ENCODE data around the gene ZBED4. TPM values are rescaled to one million over a fixed set of nuclear protein-coding genes. Genes with fewer than 3 reads are reported as not detected.
A peak's percentile ranks its signal among the peaks of the same experiment; 100 is the strongest.
"Not testable (repeated sequence)": the region's sequence is repeated elsewhere in the genome, so short reads cannot be mapped to it uniquely, and the experiment has no call there.

Gene ZBED4
- total and polyA plus RNA-seq, 12 donors: 2.6 to 5.9 (median 4.2) TPM

DNA sequence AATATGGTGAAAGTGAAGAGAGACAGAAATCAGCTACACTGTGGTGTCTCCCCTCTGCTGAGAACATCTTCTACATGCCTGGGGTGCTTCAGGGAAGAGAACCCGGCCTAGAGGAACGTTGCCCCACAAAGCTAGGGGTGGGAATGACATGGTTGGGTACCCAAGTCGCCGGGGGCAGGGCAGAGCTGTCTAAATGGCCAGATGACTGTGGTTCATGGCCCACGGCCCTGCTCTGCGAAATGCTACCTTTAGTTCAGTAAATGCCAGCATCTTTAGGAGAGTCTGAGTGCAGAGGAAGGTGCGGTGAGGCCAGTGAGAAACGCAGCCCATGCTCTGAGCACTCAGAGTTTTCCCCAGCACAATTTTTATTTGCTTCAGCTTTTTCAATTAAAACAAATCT is 38.8 kb upstream of the ZBED4 start:
- peaks cover 0 to 79% (median 16%) of the 10 kb centered on the region in 9 donors for H3K36me3 ChIP-seq
- H3K4me3 ChIP-seq: no peak overlapping the region
- ATAC-seq: no peak
- no peak overlapping the region for H3K27ac ChIP-seq
- WGBS, 2 donors: 79 to 84% methylated on average over 8 of the region's 8 CpGs
- H3K27me3 ChIP-seq: no peaks in the 10 kb centered on the region
- intact Hi-C loops (cut with DNase I): no loop called here
- H3K4me1 ChIP-seq: peaks cover 5 to 56% (median 31%) of the 10 kb centered on the region in 9 donors
- no peak for DNase-seq
- no peaks in the 10 kb centered on the region for H3K9me3 ChIP-seq
- TF ChIP-seq, protein P1, sequence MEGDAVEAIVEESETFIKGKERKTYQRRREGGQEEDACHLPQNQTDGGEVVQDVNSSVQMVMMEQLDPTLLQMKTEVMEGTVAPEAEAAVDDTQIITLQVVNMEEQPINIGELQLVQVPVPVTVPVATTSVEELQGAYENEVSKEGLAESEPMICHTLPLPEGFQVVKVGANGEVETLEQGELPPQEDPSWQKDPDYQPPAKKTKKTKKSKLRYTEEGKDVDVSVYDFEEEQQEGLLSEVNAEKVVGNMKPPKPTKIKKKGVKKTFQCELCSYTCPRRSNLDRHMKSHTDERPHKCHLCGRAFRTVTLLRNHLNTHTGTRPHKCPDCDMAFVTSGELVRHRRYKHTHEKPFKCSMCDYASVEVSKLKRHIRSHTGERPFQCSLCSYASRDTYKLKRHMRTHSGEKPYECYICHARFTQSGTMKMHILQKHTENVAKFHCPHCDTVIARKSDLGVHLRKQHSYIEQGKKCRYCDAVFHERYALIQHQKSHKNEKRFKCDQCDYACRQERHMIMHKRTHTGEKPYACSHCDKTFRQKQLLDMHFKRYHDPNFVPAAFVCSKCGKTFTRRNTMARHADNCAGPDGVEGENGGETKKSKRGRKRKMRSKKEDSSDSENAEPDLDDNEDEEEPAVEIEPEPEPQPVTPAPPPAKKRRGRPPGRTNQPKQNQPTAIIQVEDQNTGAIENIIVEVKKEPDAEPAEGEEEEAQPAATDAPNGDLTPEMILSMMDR (IDR thresholded peaks at IDR 0.05): no peak

DNA sequence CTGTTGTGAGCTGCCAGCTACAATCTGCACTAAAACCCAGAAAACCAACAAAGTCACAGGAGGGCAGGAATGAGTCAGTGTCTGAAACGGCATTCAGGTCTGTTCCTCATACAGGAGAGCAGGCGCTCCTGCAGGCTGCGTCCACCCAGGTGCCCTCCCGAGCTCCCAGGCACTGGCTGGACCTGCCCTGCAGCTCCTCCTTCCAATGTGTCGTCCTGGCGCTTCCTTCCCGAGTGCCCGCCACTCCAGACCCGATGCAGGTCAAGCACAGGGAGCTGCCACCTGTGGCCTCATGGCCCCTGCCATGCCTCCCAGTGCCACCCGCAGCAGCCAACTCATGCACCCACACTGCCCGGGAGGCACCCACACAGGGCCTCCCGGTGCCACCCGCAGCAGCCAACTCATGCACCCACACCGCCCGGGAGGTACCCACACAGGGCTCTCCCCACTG is 38.0 kb upstream of the ZBED4 start:
- Histone ChIP-seq H3K27me3 (no peaks in the 10 kb centered on the region), H3K36me3 (peaks cover 0 to 87% (median 24%) of the 10 kb centered on the region in 9 donors), H3K9me3 (no peaks in the 10 kb centered on the region), H3K27ac (no peak overlapping the region), H3K4me1 (peaks cover 7 to 53% (median 24%) of the 10 kb centered on the region in 9 donors), H3K4me3 (no peak overlapping the region)
- 79 to 87% methylated on average over 15 of the region's 15 CpGs for WGBS, 2 donors
- TF ChIP-seq, protein P1 (IDR thresholded peaks at IDR 0.05): no peak
- intact Hi-C loops (cut with DNase I): no loop called here
- peak in 4 of 8 donors; percentile 10 to 61 (median 30) for ATAC-seq
- no peak for DNase-seq

DNA sequence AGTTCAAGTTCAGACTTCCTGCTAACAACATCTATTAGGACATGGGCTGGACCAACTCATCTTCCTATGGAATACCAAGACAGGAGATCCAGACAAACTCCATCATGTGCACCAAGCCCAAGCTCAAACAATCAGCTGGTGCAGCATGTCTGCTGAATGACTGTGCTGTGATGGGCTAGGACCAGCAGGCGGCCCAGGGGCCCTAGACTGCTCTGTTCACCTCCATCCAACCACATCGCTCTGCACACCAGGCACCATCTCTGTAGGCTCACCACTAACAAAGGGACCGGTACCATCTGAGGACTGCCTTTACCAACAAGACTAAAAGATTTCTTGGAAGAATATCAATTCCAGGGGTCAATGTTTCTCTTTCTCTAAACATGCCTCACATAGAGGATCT is 36.3 kb upstream of the ZBED4 start:
- TF ChIP-seq, protein P1 (IDR thresholded peaks at IDR 0.05): no peak
- H3K9me3 ChIP-seq: no peaks in the 10 kb centered on the region
- intact Hi-C loops (cut with DNase I): no loop called here
- DNase-seq: no peak
- H3K27me3 ChIP-seq: no peaks in the 10 kb centered on the region
- no peak overlapping the region for H3K27ac ChIP-seq
- peaks cover 13 to 57% (median 34%) of the 10 kb centered on the region in 9 donors for H3K4me1 ChIP-seq
- H3K36me3 ChIP-seq: peaks cover 0 to 95% (median 33%) of the 10 kb centered on the region in 9 donors
- H3K4me3 ChIP-seq: no peak overlapping the region
- 97 to 98% methylated on average over 3 of the region's 3 CpGs for WGBS, 2 donors
- ATAC-seq: no peak

DNA sequence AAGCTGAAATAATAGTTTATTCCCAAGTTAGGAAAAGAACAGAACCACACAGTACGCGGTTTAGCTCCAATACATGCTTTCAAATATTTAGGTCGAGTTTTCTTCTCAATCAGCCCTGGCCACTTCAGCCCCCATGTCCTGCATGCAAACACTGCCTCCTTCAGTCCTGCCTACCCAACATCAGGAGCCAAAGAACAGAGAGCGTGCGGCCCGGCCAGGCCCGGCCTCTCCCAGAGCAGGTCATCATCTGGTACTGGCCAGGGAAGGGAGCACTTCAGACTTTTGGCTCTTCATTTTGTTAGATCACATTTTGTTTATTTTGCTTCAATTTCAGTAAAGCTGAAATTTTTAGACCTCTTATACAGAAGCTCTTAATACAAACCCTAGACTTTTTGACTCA is 32.7 kb upstream of the ZBED4 start:
- Histone ChIP-seq H3K27ac (no peak overlapping the region), H3K4me3 (no peak overlapping the region), H3K9me3 (no peaks in the 10 kb centered on the region), H3K27me3 (no peaks in the 10 kb centered on the region), H3K4me1 (peaks cover 17 to 65% (median 58%) of the 10 kb centered on the region in 9 donors), H3K36me3 (peaks cover 3 to 90% (median 51%) of the 10 kb centered on the region in 9 donors)
- 64 to 67% methylated on average over 7 of the region's 7 CpGs for WGBS, 2 donors
- TF ChIP-seq, protein P1 (IDR thresholded peaks at IDR 0.05): peak in 3 of 9 donors; percentile 13 to 33 (median 20)
- intact Hi-C loops (cut with DNase I): loop anchor here in 1 of 10 donors (5.0 kb wide), 1 partner anchor 49 kb away; no protein-coding TSS in a partner anchor
- ATAC-seq: peak in 6 of 8 donors; percentile 52 to 66 (median 60)
- DNase-seq: no peak

DNA sequence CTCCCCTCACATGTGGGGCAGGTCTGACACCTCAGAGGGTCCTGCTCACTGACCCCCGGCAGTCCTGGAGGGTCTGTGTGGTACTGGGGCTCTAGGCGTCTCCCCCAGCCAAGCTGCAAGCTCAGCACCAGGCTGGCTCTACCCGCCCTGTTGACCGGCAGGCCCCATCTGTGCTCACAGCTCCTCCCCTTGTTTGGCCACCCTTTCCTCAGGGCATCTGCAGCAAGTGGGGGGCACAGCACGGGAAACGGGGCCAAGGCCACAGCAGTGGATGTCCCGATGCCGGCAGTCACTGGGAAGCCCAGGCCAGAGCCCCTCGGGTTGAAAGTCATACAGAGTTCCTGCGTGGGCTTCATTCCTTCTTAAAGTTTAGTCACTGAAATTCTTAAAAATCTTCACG is 31.9 kb upstream of the ZBED4 start:
- not testable (repeated sequence) for H3K4me3 ChIP-seq, H3K27me3 ChIP-seq, H3K9me3 ChIP-seq, DNase-seq, H3K27ac ChIP-seq, ATAC-seq
- intact Hi-C loops (cut with DNase I): loop anchor here in 1 of 10 donors (5.0 kb wide), 1 partner anchor 49 kb away; no protein-coding TSS in a partner anchor
- Histone ChIP-seq H3K36me3 (peaks cover 3 to 83% (median 51%) of the 10 kb centered on the region in 9 donors), H3K4me1 (peaks cover 16 to 67% (median 56%) of the 10 kb centered on the region in 9 donors)
- WGBS, 2 donors: 79 to 87% methylated on average over 11 of the region's 11 CpGs
